Testis (tissue), 2 donors: ENCODE data around the gene ARMC2.

ENCODE experiments used
- CTCF ChIP-seq, 3 experiments: fragments of 450-650 bp in 2 of 3; fragments of 200-600 bp in 1 of 3; sonication (generic) in 1 of 3; IDR thresholded peaks; one replicate each; pipeline ENCODE4 v1.5.1; 2016 to 2019; ENCODE audit warnings: antibody characterized with exemption in 3 of 3, mild to moderate bottlenecking in 2 of 3, moderate library complexity in 1 of 3
- POLR2A ChIP-seq: fragments of 450-650 bp; IDR thresholded peaks from one replicate; pipeline ENCODE4 v1.6.1; 2017; ENCODE audit warnings: antibody characterized with exemption, mild to moderate bottlenecking, moderate library complexity

GRCh38 chr6:108966251-108966650 lies 118.0 kb downstream of the ARMC2 start:
- TF ChIP-seq CTCF (IDR thresholded peaks at IDR 0.05) (no peak), POLR2A (no peak)
